HepG2 (cell line): Measurements from ENCODE around the gene ZNF221. TPM values are rescaled to one million over a fixed set of nuclear protein-coding genes. Genes with fewer than 3 reads are reported as not detected.

Source experiments
- CBX5 ChIP-seq: sonication (generic); formaldehyde crosslinking; IDR thresholded peaks from 2 replicates; pipeline ENCODE4 v1.4.0; 2020; ENCODE audit warnings: missing genetic modification reagents, borderline replicate concordance
- FOXP1 ChIP-seq, 2 experiments: fragments of 450-650 bp in 1 of 2; IDR thresholded peaks; 2 replicates each; pipeline ENCODE4 v1.6.1; 2017 to 2018; ENCODE audit warnings: antibody characterized with exemption in 1 of 2
- KIAA2018 ChIP-seq: sonication (generic); formaldehyde crosslinking; IDR thresholded peaks from 2 replicates; pipeline ENCODE4 v1.5.0; 2020; ENCODE audit warnings: mild to moderate bottlenecking, missing genetic modification reagents, borderline replicate concordance
- MED8 ChIP-seq: sonication (generic); formaldehyde crosslinking; IDR thresholded peaks from 2 replicates; pipeline ENCODE4 v1.8.1; 2023; ENCODE audit warnings: mild to moderate bottlenecking, missing genetic modification reagents; ENCODE audit not compliant: insufficient replicate concordance
- NONO ChIP-seq, 2 experiments: fragments of 450-650 bp in 1 of 2; sonication (generic) in 1 of 2; formaldehyde crosslinking in 1 of 2; IDR thresholded peaks in 1 of 2; conservative IDR thresholded peaks in 1 of 2; 2 replicates each; pipeline versions ENCODE4 v1.6.1 to v1.8.0; 2017 to 2022; ENCODE audit warnings: mild to moderate bottlenecking in 1 of 2, missing genetic modification reagents in 1 of 2, moderate library complexity in 1 of 2
- SRSF9 ChIP-seq: fragments of 200-400 bp; formaldehyde crosslinking; IDR thresholded peaks from 2 replicates; pipeline ENCODE4 v1.6.1; 2018; ENCODE audit warnings: borderline replicate concordance, mild to moderate bottlenecking, low read depth, low read length; ENCODE audit not compliant: insufficient read depth, poor library complexity, severe bottlenecking
- TBL1XR1 ChIP-seq: fragments of 150-350 bp; IDR thresholded peaks from 2 replicates; pipeline ENCODE4 v1.6.1; 2014; ENCODE audit warnings: borderline replicate concordance, low read length; ENCODE audit not compliant: partially characterized antibody
- UBTF ChIP-seq: sonication (generic); formaldehyde crosslinking; IDR thresholded peaks from 2 replicates; pipeline ENCODE4 v1.4.0; 2020; ENCODE audit warnings: mild to moderate bottlenecking, missing genetic modification reagents
- XBP1 ChIP-seq: sonication (generic); formaldehyde crosslinking; IDR thresholded peaks from 2 replicates; pipeline ENCODE4 v1.5.0; 2020; ENCODE audit warnings: missing genetic modification reagents
- ZBTB8A ChIP-seq: sonication (generic); formaldehyde crosslinking; IDR thresholded peaks from 2 replicates; pipeline ENCODE4 v1.4.0; 2020; ENCODE audit warnings: mild to moderate bottlenecking, low read depth, missing genetic modification reagents, borderline replicate concordance
- ZNF556 ChIP-seq: sonication (generic); formaldehyde crosslinking; IDR thresholded peaks from 2 replicates; pipeline ENCODE4 v1.4.0; 2020; ENCODE audit warnings: mild to moderate bottlenecking, missing genetic modification reagents, borderline replicate concordance
- polyA plus RNA-seq, 8 experiments: library from polyadenylated mRNA; depleted of rRNA in 3 of 8; stranded (reverse) in 7 of 8; unstranded in 1 of 8; fragments of >200 nt; fragmentation: Illumina TruSeq in 4 of 8; extraction: Trizol in 4 of 8; gene quantifications; 2 replicates each; pipeline versions ENCODE4 v1.2.1 to v1.2.3, GENCODE V29; 2011 to 2016; ENCODE audit warnings: low read depth in 4 of 8, missing spikeins in 1 of 8, mixed read lengths in 1 of 8; ENCODE audit not compliant: insufficient read depth in 1 of 8
- total RNA-seq, 5 experiments: library from RNA; depleted of rRNA; stranded (reverse); fragments of >200 nt; fragmentation: Illumina TruSeq; extraction: Trizol; gene quantifications; 2 replicates each; pipeline ENCODE4 v1.2.3, GENCODE V29; 2016; ENCODE audit warnings: low read depth in 1 of 5
- TF ChIP-seq, protein P1 (sequence below): sonication (generic); formaldehyde crosslinking; IDR thresholded peaks from 2 replicates; pipeline ENCODE4 v1.4.0; 2020; ENCODE audit warnings: missing genetic modification reagents, mild to moderate bottlenecking, borderline replicate concordance

The ZNF221 gene
- total and polyA plus RNA-seq, 2 of the 13 experiments (the other 11 are each of a cell fraction or from before 2014, with no cell fraction given): 0.48 to 3.4 TPM

DNA sequence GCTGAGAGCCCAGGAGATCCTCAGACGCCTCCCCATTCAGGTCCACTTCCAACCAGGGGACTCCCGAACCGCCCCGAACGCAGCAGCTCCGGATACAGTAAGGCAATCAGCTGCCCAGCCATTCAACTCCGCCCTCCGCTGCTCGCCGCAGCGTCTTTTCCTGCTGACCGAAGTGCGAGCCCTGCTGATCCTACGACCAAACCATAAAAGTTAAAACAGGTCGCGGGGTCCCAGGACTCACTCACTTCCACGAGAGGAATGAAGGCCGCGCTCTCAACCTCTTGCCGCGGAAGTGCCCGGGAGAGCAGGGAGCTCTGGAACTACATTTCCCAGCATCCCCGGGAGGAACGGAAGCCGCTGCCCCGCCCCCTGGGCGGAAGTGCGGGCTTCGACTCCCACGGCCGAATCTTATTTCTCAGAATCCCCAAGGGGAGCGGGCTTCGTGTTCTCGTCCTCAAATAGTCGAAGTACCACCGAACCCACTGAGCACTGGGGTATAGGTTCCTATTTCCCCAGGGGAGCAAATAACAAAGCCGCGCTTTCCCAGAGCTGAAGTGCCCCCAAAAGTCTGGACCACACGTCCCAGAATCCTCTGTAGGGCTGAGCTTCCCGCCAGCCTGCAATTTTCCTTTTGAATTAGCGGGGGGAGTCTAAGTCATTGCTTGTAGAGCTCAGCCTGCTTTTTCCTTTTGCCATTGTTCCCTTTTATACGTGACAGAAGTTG lies 15.9 kb upstream of the ZNF221 start, which contains the start of gene ZNF45 (continued):
- TF ChIP-seq UBTF (CRISPR knock-in tag) (peak; percentile 90), MED8 (CRISPR knock-in tag) (peak; percentile 45), TBL1XR1 (no peak), ZBTB8A (CRISPR knock-in tag) (no peak), ZNF556 (peak; percentile 76; the same call in 1 of the 2 replicates), CBX5 (peak; percentile 54; the same call in 1 of the 2 replicates), FOXP1 (IDR thresholded peaks at IDR 0.05) (no peak), FOXP1 (CRISPR knock-in tag; IDR thresholded peaks at IDR 0.05) (no peak), NONO (IDR thresholded peaks at IDR 0.05) (no peak), NONO (CRISPR knock-in tag; conservative IDR thresholded peaks at IDR 0.05) (peak; percentile 50; the same call in 1 of the 2 replicates), XBP1 (CRISPR knock-in tag) (0 out of 2 replicates have a peak, but pooled peaks have one; percentile 21), SRSF9 (no peak), KIAA2018 (CRISPR knock-in tag) (no peak)
- TF ChIP-seq, protein P1, sequence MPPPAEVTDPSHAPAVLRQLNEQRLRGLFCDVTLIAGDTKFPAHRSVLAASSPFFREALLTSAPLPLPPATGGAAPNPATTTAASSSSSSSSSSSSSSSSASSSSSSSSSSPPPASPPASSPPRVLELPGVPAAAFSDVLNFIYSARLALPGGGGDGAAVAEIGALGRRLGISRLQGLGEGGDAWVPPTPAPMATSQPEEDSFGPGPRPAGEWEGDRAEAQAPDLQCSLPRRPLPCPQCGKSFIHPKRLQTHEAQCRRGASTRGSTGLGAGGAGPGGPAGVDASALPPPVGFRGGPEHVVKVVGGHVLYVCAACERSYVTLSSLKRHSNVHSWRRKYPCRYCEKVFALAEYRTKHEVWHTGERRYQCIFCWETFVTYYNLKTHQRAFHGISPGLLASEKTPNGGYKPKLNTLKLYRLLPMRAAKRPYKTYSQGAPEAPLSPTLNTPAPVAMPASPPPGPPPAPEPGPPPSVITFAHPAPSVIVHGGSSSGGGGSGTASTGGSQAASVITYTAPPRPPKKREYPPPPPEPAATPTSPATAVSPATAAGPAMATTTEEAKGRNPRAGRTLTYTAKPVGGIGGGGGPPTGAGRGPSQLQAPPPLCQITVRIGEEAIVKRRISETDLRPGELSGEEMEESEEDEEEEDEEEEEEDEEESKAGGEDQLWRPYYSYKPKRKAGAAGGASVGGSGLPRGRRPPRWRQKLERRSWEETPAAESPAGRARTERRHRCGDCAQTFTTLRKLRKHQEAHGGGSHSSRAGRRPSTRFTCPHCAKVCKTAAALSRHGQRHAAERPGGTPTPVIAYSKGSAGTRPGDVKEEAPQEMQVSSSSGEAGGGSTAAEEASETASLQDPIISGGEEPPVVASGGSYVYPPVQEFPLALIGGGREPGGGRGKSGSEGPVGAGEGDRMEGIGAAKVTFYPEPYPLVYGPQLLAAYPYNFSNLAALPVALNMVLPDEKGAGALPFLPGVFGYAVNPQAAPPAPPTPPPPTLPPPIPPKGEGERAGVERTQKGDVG: no peak
